Stimulated activated CD8-positive, alpha-beta memory T cell treated with anti-CD3 and anti-CD28 coated beads, Interleukin-15, amount 100 ng/mL, for 4 hours (primary cell): ENCODE data around the gene FAM50A.
A peak's percentile ranks its signal among the peaks of the same experiment; 100 is the strongest.
"Not testable (repeated sequence)": the region's sequence is repeated elsewhere in the genome, so short reads cannot be mapped to it uniquely, and the experiment has no call there.

Experiments used
- DNase-seq, 2 donors: peaks; one replicate each; pipeline ENCODE4 v3.0.0-alpha.2; 2020; ENCODE audit warnings: low read depth in 2 of 2

Gene FAM50A

DNA sequence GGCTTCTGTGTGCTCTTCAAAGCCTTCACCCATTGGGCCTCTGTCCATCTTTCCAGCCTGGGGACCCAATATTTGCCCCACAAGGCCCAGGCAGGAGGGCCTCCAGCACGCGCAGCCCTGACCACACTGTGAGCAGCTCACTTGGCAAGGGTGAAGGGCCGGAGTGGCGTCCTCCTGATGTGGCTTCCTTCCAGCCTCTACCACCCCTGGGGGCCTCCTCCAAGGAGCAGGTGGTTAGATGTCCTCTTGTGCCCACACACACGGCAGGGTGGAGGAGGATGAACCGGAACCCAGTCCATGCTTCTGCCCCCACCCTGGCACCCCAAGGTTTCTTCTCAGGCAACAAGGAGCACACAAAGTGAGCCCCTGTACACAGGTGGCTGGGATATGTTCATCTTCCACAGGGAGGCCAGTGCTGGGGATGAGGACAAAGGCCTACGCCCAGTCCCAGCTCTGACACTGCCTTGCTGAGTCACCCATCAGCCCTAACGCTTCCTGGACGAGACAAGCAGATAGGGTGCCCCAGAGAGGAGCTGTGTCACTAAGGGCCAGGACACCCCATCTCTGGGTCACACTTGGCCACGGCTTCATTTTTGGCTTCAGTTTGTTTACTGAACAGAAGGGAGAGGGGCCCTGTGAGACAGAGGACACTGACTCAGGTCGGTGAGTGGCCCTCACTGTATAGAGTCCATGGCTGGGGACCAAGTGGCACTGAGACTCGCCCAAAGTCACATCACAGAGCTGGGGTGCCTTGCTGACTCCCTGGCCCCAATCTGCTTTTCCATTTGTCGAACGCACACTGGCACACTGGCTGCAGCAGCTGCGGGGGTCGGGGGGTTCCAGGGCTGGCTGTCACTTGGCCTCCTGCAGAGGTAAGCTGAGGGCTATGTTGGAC is 40.6 kb downstream of the FAM50A start:
- no peak for DNase-seq

- no peak for DNase-seq
Observed at GRCh38 chrX:154485150-154486051, 41.5 kb downstream of the FAM50A start.

- DNase-seq: no peak
Observed at GRCh38 chrX:154486052-154486395, 42.1 kb downstream of the FAM50A start.

- peak in 1 of 2 donors; percentile 37 for DNase-seq
Observed at GRCh38 chrX:154486396-154487207, 42.7 kb downstream of the FAM50A start, which contains the start of gene UBL4A. Gene UBL4A (minus strand): TSS chrX:154486615. CDS start chrX:154486584, 31 bp downstream.

GRCh38 chrX:154487518-154488290 is 43.8 kb downstream of the FAM50A start:
- DNase-seq: no peak

GRCh38 chrX:154488336-154489075 is 44.6 kb downstream of the FAM50A start:
- no peak for DNase-seq

GRCh38 chrX:154489182-154489581 is 45.2 kb downstream of the FAM50A start:
- no peak for DNase-seq

DNA sequence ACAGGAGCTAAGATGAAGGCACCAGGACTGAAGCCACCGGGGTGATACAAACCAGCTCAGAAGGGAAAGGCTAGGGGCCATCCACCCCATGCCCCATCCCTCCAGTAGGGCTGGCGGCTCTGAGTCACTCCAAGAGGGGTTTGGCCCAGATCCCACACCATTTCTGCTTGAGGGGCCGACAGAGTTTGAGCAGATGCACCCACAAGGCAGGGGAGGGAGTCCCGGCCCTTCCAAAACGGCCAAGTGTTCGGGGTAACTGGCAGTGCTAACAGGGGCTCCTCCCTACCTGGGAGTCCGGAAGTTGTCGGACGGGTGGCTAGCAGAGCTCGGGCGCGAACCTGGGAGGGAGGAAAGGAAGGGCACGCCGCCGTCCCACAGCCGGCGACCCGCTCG is 46.1 kb downstream of the FAM50A start:
- DNase-seq: no peak

DNA sequence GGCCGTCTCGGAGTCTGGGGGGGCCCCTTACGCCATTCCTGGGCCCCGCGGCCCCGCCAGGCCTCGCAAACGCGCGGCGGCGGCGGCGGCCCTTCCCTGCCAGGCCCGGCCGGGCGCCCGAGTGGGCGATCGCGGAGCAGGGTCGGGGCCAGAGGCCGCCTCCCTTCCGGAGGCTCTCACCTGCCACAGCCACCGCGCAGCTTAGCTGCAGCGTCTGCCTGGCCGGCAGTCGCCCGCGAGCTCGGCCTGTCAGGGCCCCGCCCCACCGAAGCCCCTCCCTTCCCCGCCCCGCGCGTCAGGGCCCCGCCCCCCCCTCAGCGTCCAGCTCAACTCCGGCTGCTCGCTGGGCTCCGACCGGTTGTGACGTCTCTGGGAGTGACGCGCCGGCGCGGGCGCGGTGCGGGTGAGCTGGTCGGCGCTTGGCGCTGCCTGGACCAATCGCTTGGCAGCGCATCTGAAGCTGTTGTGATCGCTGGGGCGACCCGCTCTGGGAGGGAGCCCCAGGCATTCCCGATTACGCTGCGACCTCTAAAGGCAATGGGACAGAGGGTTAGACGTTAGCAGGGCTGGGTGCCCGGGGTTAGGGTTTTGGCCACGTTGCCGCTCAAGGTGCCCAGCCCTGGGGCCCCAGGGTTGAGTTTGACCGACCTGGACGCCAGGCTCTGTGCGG is 46.6 kb downstream of the FAM50A start, which contains the start of gene SLC10A3:
Gene SLC10A3 (minus strand): TSS at position 216 of the 670 bp plus-strand sequence. CDS start 1,689 bp downstream, outside the sequence.
- peak; percentile 75 to 76 for DNase-seq

DNA sequence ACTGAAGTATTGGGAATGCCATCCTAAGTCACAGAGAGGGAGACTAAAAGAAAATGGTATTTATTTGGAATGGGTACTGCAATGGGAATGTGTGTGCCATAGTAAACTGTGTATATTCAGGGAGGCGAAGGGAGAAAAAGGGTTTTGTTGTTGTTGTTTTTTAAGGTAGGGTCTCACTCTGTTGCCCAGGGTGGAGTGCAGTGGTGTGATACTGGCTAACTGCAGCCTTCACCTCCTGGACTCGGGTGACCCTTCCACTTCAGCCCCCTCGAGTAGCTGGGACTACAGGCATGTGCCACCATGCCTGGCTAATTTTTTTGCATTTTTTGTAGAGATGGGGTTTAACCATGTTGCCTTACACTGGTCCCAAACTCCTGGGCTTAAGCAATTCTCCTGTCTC is 50.8 kb downstream of the FAM50A start:
- DNase-seq: no peak

DNA sequence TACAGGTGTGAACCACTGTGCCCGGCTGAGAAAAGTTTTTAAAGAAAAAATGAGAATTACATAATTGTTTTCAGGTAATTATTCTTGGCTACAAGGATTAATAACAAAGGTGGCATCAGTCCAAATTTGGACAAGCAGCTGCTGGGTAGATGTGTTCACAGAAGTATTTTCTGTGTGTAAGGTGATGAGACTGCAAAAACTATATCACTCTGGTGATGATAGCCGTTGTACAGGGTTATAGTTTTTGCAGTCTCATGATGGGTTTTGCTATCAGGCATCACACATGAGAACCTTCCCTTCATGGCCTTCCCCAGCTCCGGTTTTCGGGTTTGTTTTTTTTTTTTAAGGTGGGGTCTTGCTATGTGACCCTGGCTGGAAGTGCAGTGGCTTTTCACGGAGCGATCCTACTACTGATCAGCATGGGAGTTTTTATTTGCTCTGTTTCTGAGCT is 51.6 kb downstream of the FAM50A start:
- no peak for DNase-seq

GRCh38 chrX:154496591-154497137 is 52.7 kb downstream of the FAM50A start:
- not testable (repeated sequence) for DNase-seq
